DOHH2 (cell line): Measurements from ENCODE around the gene FKBP6.

Source experiments
- H3F3A ChIP-seq: fragments of 200-600 bp; sonication (generic), shearing (Covaris generic); 2 replicates; pipeline ENCODE4 v1.6.0; 2016; ENCODE audit warnings: antibody characterized with exemption, mild to moderate bottlenecking; ENCODE audit not compliant: control insufficient read depth, insufficient read depth
- H3K27ac ChIP-seq: fragments of 200-600 bp; sonication (generic); 2 replicates; pipeline ENCODE4 v1.5.1; 2014; ENCODE audit warnings: low read depth, mild to moderate bottlenecking, low read length, moderate library complexity
- H3K27me3 ChIP-seq: fragments of 200-600 bp; sonication (generic); 2 replicates; pipeline ENCODE4 v1.6.1; 2014; ENCODE audit warnings: mild to moderate bottlenecking, low read length, mixed read lengths; ENCODE audit not compliant: control insufficient read depth
- H3K36me3 ChIP-seq: fragments of 200-600 bp; sonication (generic); 2 replicates; pipeline ENCODE4 v1.6.1; 2014; ENCODE audit warnings: mild to moderate bottlenecking, low read length, moderate library complexity, mixed read lengths; ENCODE audit not compliant: control insufficient read depth
- H3K4me1 ChIP-seq: fragments of 200-600 bp; sonication (generic); 2 replicates; pipeline ENCODE4 v1.6.1; 2014; ENCODE audit warnings: mild to moderate bottlenecking, low read length, mixed read lengths; ENCODE audit not compliant: control insufficient read depth
- H3K4me2 ChIP-seq: fragments of 200-600 bp; sonication (generic); 2 replicates; pipeline ENCODE4 v1.6.0; 2014; ENCODE audit warnings: mild to moderate bottlenecking, low read length, moderate library complexity
- H3K4me3 ChIP-seq: fragments of 200-600 bp; sonication (generic); 2 replicates; pipeline ENCODE4 v1.5.1; 2014; ENCODE audit warnings: mild to moderate bottlenecking, low read length, mixed read lengths
- H3K79me2 ChIP-seq: fragments of 200-600 bp; sonication (generic); 2 replicates; pipeline ENCODE4 v1.6.1; 2014; ENCODE audit warnings: mild to moderate bottlenecking, low read length, mixed read lengths; ENCODE audit not compliant: control insufficient read depth
- H3K9me2 ChIP-seq: fragments of 200-600 bp; sonication (generic); replicated peaks from 2 replicates; pipeline ENCODE4 v1.6.1; 2014; ENCODE audit warnings: mild to moderate bottlenecking, low read length, mixed read lengths; ENCODE audit not compliant: control insufficient read depth
- H3K9me3 ChIP-seq: fragments of 200-600 bp; sonication (generic); 2 replicates; pipeline ENCODE4 v1.6.1; 2014; ENCODE audit warnings: antibody characterized with exemption, low read length, mixed read lengths; ENCODE audit not compliant: control insufficient read depth, insufficient read depth
- H4K20me1 ChIP-seq: fragments of 200-600 bp; sonication (generic); 2 replicates; pipeline ENCODE4 v1.6.0; 2014; ENCODE audit warnings: low read depth, mild to moderate bottlenecking, antibody characterized with exemption, low read length, moderate library complexity; ENCODE audit not compliant: control insufficient read depth, insufficient read depth
- CTCF ChIP-seq: fragments of 200-600 bp; sonication (generic); IDR thresholded peaks from one replicate; pipeline ENCODE4 v1.5.1; 2014; ENCODE audit warnings: antibody characterized with exemption, mild to moderate bottlenecking, low read depth, low read length; ENCODE audit not compliant: poor library complexity, severe bottlenecking
- EZH2phosphoT487 ChIP-seq: fragments of 200-600 bp; sonication (generic); IDR thresholded peaks from 2 replicates; pipeline ENCODE4 v1.6.1; 2017; ENCODE audit warnings: borderline replicate concordance, mild to moderate bottlenecking, antibody characterized with exemption, low read length, moderate library complexity, mixed read lengths

The FKBP6 gene

GRCh38 chr7:73343671-73344380 is 15.9 kb downstream of the FKBP6 start:
- no peaks in the 10 kb centered on the region for H3K9me2 ChIP-seq
- H3K4me2 ChIP-seq, result no peak overlapping the region
- H3K4me1 ChIP-seq, result no peaks in the 10 kb centered on the region
- TF ChIP-seq EZH2phosphoT487 (no peak), CTCF (no peak)
- no peaks in the 10 kb centered on the region for H4K20me1 ChIP-seq
- H3K36me3 ChIP-seq, result no peaks in the 10 kb centered on the region
- no peak overlapping the region for H3K4me3 ChIP-seq
- H3F3A ChIP-seq, result no peaks in the 10 kb centered on the region
- H3K27ac ChIP-seq, result no peak overlapping the region
- no peaks in the 10 kb centered on the region for H3K9me3 ChIP-seq
- H3K79me2 ChIP-seq, result no peaks in the 10 kb centered on the region
- peaks cover 23% of the 10 kb centered on the region for H3K27me3 ChIP-seq

- H3K27ac ChIP-seq, result no peak overlapping the region
- H4K20me1 ChIP-seq, result no peaks in the 10 kb centered on the region
- no peaks in the 10 kb centered on the region for H3K36me3 ChIP-seq
- H3K4me2 ChIP-seq, result no peak overlapping the region
- no peaks in the 10 kb centered on the region for H3K79me2 ChIP-seq
- H3K9me2 ChIP-seq, result no peaks in the 10 kb centered on the region
- peaks cover 23% of the 10 kb centered on the region for H3K27me3 ChIP-seq
- TF ChIP-seq CTCF (no peak), EZH2phosphoT487 (no peak)
- H3F3A ChIP-seq, result no peaks in the 10 kb centered on the region
- H3K4me1 ChIP-seq, result no peaks in the 10 kb centered on the region
- H3K9me3 ChIP-seq, result no peaks in the 10 kb centered on the region
- no peak overlapping the region for H3K4me3 ChIP-seq
Measured at GRCh38 chr7:73345538-73345937, 17.6 kb downstream of the FKBP6 start.

GRCh38 chr7:73345951-73346350 is 18.0 kb downstream of the FKBP6 start:
- Histone ChIP-seq H3K79me2 (no peaks in the 10 kb centered on the region), H3K4me3 (no peak overlapping the region), H3K9me3 (no peaks in the 10 kb centered on the region), H3K36me3 (no peaks in the 10 kb centered on the region), H3K4me1 (no peaks in the 10 kb centered on the region), H3K9me2 (no peaks in the 10 kb centered on the region), H3F3A (no peaks in the 10 kb centered on the region), H3K27ac (no peak overlapping the region), H3K27me3 (peaks cover 23% of the 10 kb centered on the region), H4K20me1 (no peaks in the 10 kb centered on the region), H3K4me2 (no peak overlapping the region)
- TF ChIP-seq CTCF (no peak), EZH2phosphoT487 (no peak)
